22Rv1 (cell line): Measurements from ENCODE around the gene TBC1D2B.

Experiments
- H3K27ac ChIP-seq: fragments of 450-650 bp; 2 replicates; pipeline ENCODE4 v1.5.1; 2017
- CTCF ChIP-seq: fragments of 450-650 bp; IDR thresholded peaks from 2 replicates; pipeline ENCODE4 v1.5.1; 2017; ENCODE audit warnings: mild to moderate bottlenecking
- ZFX ChIP-seq: fragments of 450-650 bp; IDR thresholded peaks from 2 replicates; pipeline ENCODE4 v1.6.1; 2017; ENCODE audit warnings: antibody characterized with exemption, borderline replicate concordance

TBC1D2B gene

GRCh38 chr15:78083687-78084448 lies 6.4 kb upstream of the TBC1D2B start:
- H3K27ac ChIP-seq, result no peak overlapping the region
- TF ChIP-seq ZFX (no peak), CTCF (no peak)

GRCh38 chr15:78083186-78083585 lies 5.7 kb upstream of the TBC1D2B start:
- TF ChIP-seq CTCF (no peak), ZFX (no peak)
- no peak overlapping the region for H3K27ac ChIP-seq

- TF ChIP-seq CTCF, result no peak
- TF ChIP-seq ZFX, result no peak
- H3K27ac ChIP-seq, result no peak overlapping the region
Observed at GRCh38 chr15:78082743-78083110, 5.2 kb upstream of the TBC1D2B start.

GRCh38 chr15:78082106-78082742 lies 4.7 kb upstream of the TBC1D2B start:
- H3K27ac ChIP-seq, result no peak overlapping the region
- TF ChIP-seq CTCF, result no peak

GRCh38 chr15:78080088-78080460 lies 2.6 kb upstream of the TBC1D2B start:
- TF ChIP-seq CTCF (no peak), ZFX (no peak)
- H3K27ac ChIP-seq, result no peak overlapping the region

- no peak for TF ChIP-seq CTCF
- no peak for TF ChIP-seq ZFX
- no peak overlapping the region for H3K27ac ChIP-seq
Observed at GRCh38 chr15:78079298-78080087, 2.0 kb upstream of the TBC1D2B start.

- peak overlapping the region; percentile 66 for H3K27ac ChIP-seq
- no peak; the same call in 1 of the 2 replicates for TF ChIP-seq CTCF
- TF ChIP-seq ZFX, result no peak
Observed at GRCh38 chr15:78077871-78078210, 330 bp upstream of the TBC1D2B start.
